ENCODE results near the gene LGR6. TPM values are rescaled to one million over a fixed set of nuclear protein-coding genes. Genes with fewer than 3 reads are reported as not detected.
"Not testable (repeated sequence)": the region's sequence is repeated elsewhere in the genome, so short reads cannot be mapped to it uniquely, and the experiment has no call there.

Gene LGR6
- total RNA-seq, 1 donor from 2014 or later = not detected

DNA sequence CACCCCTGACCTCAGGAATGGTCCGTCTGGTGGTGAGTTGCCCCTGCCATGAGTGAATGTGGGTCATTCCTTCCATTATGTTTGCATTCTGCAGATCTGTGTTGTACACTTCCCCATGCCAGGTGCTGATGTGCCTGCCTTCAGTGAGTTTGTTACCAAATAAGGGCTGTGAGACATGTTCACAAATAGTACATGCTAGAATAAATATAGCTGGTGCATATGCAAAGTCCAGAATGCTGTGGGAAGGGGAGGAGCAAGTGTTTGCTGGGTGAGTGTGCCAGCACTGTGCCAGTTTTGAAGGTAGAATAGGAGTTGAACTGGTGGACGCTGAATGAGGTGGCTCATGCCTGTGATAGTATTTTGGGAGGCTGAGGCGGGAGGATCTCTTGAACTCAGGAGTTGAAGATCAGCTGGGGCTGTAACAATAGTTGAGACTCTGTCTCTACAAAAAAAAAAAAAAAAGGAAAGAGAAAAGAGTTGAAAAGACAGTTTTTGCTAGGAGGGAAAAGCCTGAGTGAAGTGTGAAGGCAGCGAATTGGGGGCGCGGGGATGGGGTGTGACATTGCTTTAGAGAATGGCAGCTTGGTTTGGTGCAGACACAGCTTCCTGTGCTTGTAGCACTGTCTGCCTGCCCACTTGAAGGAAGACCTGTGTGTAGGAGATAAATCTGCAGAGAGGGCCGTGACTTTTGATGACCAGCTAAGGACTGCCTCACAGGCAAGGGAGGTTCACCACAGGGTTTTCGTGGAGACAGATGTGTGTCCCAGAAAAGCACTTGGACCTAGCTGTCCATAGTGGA is 61.1 kb downstream of the LGR6 start:
- no peak for DNase-seq (ENCODE audit: extremely low read depth, low read depth, low spot score)

GRCh38 chr1:202255343-202255742 is 61.7 kb downstream of the LGR6 start:
- no peak for DNase-seq (ENCODE audit: extremely low read depth, low read depth, low spot score)

DNA sequence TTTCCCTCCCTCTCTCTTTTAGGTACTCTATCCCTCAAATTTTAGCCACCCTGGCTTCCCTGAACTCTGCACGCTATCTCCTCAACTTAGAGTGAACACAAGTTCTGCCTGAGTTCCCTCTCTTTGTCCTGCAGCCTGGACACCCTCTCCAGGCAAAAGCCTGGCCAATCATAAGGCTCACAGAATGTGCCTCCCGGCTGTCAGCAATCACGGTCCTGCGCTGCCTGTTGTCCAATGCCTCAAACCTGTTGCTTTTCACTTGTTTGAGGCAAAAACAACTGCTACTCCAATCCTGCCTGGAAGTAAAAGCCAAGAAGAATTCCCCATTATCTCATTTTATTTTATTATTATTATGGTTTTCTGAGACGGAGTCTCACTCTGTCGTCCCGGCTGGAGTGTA is 66.1 kb downstream of the LGR6 start:
- no peak for DNase-seq (ENCODE audit: extremely low read depth, low read depth, low spot score)

GRCh38 chr1:202261209-202261958 is 67.8 kb downstream of the LGR6 start:
- not testable (repeated sequence) for DNase-seq (ENCODE audit: extremely low read depth, low read depth, low spot score)

DNA sequence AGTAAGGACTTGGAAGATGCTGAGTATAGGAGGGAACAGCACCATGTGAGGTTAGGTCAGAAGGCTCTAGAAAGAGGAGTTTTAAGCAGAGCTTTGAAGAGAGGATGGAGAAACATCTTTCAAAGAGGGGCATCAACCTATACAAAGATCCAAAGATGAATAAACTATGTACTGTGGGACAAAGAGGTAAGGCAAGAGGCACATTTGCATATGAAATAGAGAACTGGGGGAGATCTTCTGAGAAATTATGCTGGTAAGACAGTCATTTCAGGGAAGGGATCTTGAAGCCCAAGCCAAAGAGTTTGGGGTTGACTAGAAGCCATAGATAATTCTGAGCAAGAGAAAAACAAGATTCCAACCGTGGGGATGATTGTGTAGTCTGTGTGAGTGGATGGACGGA is 70.0 kb downstream of the LGR6 start:
- no peak for DNase-seq (ENCODE audit: extremely low read depth, low read depth, low spot score)

GRCh38 chr1:202264300-202264699 is 70.7 kb downstream of the LGR6 start:
- DNase-seq (ENCODE audit: extremely low read depth, low read depth, low spot score) = no peak

- no peak for DNase-seq (ENCODE audit: extremely low read depth, low read depth, low spot score)
Measured at GRCh38 chr1:202264726-202265125, 71.1 kb downstream of the LGR6 start.

- DNase-seq (ENCODE audit: extremely low read depth, low read depth, low spot score) = no peak
Measured at GRCh38 chr1:202266061-202266765, 72.6 kb downstream of the LGR6 start.

GRCh38 chr1:202268032-202268431 is 74.4 kb downstream of the LGR6 start:
- DNase-seq (ENCODE audit: extremely low read depth, low read depth, low spot score) = no peak

GRCh38 chr1:202268817-202269216 is 75.2 kb downstream of the LGR6 start:
- DNase-seq (ENCODE audit: extremely low read depth, low read depth, low spot score) = no peak

GRCh38 chr1:202270871-202271326 is 77.3 kb downstream of the LGR6 start:
- DNase-seq (ENCODE audit: extremely low read depth, low read depth, low spot score) = no peak

GRCh38 chr1:202272103-202272845 is 78.7 kb downstream of the LGR6 start:
- DNase-seq (ENCODE audit: extremely low read depth, low read depth, low spot score) = no peak

DNA sequence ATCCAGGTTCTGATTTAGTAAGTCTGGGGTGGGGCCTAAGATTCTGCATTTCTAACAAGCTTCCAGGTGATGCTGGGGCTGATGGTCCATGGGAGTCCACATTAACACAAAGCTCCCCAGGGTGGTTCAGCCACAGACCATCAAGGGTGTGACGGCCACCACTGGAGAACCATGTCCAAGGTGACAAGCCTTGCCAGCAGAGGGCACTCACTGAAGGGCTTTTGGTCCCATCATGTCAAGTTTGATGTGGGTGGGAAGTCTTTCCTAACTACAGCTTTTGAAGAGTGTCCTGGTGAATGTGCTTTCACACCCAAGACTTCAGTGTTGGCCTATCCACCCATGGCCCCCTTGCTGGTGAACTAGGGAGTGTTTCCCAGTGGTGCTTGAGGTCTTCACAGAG is 81.0 kb downstream of the LGR6 start:
- DNase-seq (ENCODE audit: extremely low read depth, low read depth, low spot score) = no peak

GRCh38 chr1:202275061-202275770 is 81.6 kb downstream of the LGR6 start:
- no peak for DNase-seq (ENCODE audit: extremely low read depth, low read depth, low spot score)

- DNase-seq (ENCODE audit: extremely low read depth, low read depth, low spot score) = no peak
Measured at GRCh38 chr1:202276081-202276715, 82.6 kb downstream of the LGR6 start.

DNA sequence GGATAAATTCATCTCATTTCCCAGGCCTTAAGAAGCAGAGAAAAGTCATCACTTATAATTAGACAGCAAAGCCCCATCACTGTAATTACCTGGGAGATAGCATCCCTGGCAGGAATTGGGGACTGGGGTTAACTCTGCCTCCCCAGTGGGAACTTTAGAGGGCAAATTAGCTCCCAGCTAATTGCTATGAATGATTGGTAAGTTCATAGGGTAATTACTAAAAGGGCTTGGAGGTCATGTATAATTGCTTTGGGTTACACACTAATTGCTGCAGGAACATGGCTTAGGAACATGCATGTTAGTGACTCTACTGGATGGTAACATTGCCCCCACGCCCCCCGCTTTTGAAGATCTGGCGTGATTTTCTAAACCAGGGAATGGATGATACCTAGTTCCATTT is 83.3 kb downstream of the LGR6 start:
- DNase-seq (ENCODE audit: extremely low read depth, low read depth, low spot score) = no peak

GRCh38 chr1:202278751-202279150 is 85.2 kb downstream of the LGR6 start:
- no peak for DNase-seq (ENCODE audit: extremely low read depth, low read depth, low spot score)

DNA sequence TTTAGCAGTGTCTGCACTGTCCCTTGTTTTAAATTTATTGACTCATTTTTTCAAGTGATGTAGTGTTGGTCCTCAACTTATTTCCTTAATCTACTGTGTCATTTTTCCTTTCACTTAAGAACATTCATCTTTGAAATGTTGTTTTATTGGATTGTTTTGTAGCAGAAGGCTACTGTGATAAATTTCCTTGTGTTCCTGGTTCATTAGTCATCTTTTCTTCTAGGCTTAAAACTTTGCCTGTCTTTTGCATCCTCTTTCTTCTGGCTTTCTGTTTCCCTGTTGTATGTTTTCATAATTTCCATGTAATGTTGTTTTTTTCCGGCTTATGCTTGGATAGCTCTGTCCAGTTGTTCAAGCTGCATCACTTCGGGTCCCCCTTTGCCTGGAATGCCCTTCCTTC is 86.2 kb downstream of the LGR6 start:
- DNase-seq (ENCODE audit: extremely low read depth, low read depth, low spot score) = no peak

DNA sequence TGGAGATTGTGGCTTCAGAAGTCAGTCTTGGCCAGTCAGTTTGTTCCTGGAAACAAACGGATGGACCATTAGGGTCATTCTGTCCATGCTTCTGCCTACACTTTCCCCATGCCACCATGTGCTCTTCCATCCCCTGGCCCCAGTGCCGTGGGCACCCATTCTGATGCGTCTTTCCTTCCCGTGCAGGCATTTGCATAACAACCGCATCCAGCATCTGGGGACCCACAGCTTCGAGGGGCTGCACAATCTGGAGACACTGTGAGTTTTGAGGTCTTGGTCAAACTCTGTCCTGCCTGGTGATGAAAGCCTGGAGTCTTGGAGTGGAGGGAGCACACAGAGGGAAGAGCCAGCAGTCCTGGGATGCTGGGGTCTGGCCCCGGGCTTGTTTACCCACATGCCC is 87.0 kb downstream of the LGR6 start:
- DNase-seq (ENCODE audit: extremely low read depth, low read depth, low spot score) = no peak

All from glomerular endothelial cell (primary cell).